Measurements from ENCODE around the gene DMC1. TPM values are rescaled to one million over a fixed set of nuclear protein-coding genes. Genes with fewer than 3 reads are reported as not detected.

DMC1 gene
- total RNA-seq, 2 experiments from 2014 or later: 16.3 to 18.9 TPM

Other genes with a start within 250 kb of the DMC1 start
- gene KCNJ4, start 115.0 kb downstream of the DMC1 start, total RNA-seq: not detected
- gene KDELR3, start 102.1 kb downstream of the DMC1 start, total RNA-seq: 1 to 10 TPM in 1 of 2 experiments, under 1 TPM in 1; 0.84 to 1.1 TPM
- gene DDX17, start 63.9 kb downstream of the DMC1 start, total RNA-seq: 100 to 1,000 TPM; 259 to 328 TPM
- under 1 TPM; 0.30 to 0.63 TPM for gene FAM227A, start 86.2 kb upstream of the DMC1 start, total RNA-seq
- 10 to 100 TPM in 1 of 2 experiments, 1 to 10 TPM in 1; 9.8 to 11.6 TPM for gene CBY1, start 86.5 kb upstream of the DMC1 start, total RNA-seq
- gene TOMM22, start 111.8 kb upstream of the DMC1 start, total RNA-seq: 100 to 1,000 TPM; 146 to 155 TPM
- 10 to 100 TPM; 68.0 to 77.7 TPM for gene JOSD1, start 130.8 kb upstream of the DMC1 start, total RNA-seq
- 10 to 100 TPM; 88.6 to 92.8 TPM for gene GTPBP1, start 135.8 kb upstream of the DMC1 start, total RNA-seq
- gene SUN2, start 185.8 kb upstream of the DMC1 start, total RNA-seq: 100 to 1,000 TPM in 1 of 2 experiments, 10 to 100 TPM in 1; 87.2 to 102 TPM
- 1 to 10 TPM; 7.4 to 8.0 TPM for gene DNAL4, start 224.0 kb upstream of the DMC1 start, total RNA-seq

Data from activated CD4-positive, alpha-beta T cell treated with anti-CD3 and anti-CD28 coated beads for 36 hours (primary cell).